LNCaP clone FGC (cell line): ENCODE measurements around the gene DGAT2.

ENCODE experiments used
- DNase-seq: peaks from one replicate; pipeline ENCODE4 v3.0.0-alpha.2; 2011; ENCODE audit warnings: low read depth
- H3K4me3 ChIP-seq: 2 replicates; pipeline ENCODE4 v1.5.1; 2011; ENCODE audit warnings: mild to moderate bottlenecking, low read depth, low read length, control low read depth
- TF ChIP-seq, protein P1 (sequence below): IDR thresholded peaks from 2 replicates; pipeline ENCODE4 v1.5.1; 2012; ENCODE audit warnings: mild to moderate bottlenecking; ENCODE audit not compliant: control insufficient read depth, insufficient read depth; ENCODE audit errors: extremely low read depth

The DGAT2 gene

DNA sequence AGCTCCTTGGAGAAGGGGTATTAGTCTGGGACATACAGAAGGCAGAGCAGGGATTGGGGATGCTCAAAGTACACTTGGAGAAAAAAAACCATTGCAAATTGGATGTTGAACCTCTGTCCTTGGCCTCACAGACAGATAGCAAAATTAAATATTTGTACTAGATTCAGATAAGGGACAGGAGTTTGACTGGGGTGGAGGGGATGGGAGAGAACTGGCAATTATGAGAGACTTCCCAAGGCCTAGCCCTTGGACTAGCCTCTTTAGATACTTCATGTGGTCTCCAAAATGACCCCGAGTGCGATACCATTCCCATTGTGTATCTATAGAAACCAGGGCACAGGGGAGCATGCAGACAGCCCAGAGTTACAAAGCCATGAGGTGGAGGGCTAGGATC, 15.5 kb downstream of the DGAT2 start:
- TF ChIP-seq, protein P1, sequence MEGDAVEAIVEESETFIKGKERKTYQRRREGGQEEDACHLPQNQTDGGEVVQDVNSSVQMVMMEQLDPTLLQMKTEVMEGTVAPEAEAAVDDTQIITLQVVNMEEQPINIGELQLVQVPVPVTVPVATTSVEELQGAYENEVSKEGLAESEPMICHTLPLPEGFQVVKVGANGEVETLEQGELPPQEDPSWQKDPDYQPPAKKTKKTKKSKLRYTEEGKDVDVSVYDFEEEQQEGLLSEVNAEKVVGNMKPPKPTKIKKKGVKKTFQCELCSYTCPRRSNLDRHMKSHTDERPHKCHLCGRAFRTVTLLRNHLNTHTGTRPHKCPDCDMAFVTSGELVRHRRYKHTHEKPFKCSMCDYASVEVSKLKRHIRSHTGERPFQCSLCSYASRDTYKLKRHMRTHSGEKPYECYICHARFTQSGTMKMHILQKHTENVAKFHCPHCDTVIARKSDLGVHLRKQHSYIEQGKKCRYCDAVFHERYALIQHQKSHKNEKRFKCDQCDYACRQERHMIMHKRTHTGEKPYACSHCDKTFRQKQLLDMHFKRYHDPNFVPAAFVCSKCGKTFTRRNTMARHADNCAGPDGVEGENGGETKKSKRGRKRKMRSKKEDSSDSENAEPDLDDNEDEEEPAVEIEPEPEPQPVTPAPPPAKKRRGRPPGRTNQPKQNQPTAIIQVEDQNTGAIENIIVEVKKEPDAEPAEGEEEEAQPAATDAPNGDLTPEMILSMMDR: no peak
- H3K4me3 ChIP-seq: no peak overlapping the region
- DNase-seq: no peak

DNA sequence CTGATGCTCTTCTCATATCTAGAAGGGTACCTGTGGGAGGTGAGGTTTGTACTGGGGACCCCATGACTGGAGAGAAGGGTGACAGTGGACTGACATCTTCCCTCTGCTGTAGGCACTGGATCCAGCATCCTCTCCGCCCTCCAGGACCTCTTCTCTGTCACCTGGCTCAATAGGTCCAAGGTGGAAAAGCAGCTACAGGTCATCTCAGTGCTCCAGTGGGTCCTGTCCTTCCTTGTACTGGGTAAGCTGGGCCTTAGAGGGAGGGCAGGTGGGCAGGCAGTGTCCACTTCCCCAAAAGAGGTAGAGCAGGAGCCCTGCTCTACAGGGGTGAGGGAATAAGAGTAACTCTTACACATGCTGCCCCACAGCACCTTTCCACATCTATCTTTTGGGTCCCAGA, 15.9 kb downstream of the DGAT2 start:
- TF ChIP-seq, protein P1: no peak
- no peak overlapping the region for H3K4me3 ChIP-seq
- no peak for DNase-seq

DNA sequence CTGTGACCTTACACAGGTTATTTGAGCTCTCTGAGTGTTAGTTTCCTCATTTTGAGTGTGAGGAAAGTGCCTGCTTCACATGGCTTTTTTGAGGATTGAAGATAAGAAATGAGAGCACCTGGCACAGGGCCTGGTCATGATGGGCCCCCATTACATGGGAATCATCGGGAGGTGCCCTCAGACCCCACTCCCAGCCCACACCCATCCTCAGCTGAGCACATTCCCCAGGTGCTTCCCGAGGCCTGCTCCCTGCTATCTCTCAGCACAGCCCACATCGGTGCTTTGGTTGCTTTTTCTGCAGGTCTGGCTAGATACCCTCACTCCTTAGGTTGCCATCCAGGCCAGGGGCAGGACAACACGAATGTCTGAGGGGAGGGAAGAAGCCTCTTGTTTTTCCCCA, 16.6 kb downstream of the DGAT2 start:
- H3K4me3 ChIP-seq: no peak overlapping the region
- TF ChIP-seq, protein P1: no peak
- no peak for DNase-seq

DNA sequence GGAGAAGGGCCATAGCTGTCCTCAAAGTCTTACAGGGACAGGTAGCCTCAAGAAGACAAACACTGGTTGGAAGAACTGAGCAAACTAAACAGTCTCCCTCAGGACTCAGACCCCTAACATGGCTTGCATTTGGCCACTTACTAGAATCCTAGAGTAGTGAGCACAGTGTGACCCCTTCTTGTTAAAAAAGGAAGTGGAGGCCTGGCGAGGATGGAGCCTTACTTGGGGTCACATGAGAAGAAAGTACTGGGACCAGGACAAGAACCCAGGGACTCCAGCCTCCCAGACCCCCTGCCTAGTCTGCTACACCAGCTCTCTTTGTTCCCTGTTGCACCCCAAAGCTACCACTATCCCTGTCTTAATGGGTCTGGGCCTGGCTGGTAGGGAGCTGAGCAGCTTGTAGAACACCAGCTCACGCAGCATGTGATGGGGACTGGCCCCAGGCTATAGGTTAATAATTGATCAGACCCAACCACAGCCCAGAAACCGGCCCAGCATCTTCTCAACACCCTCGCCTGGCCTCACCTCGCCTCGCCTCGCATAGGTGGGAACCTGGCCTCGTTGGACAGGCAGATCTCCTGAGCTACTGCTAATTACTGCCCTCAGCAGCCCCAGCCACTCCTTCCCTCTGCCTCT, 17.6 kb downstream of the DGAT2 start:
- DNase-seq: no peak
- TF ChIP-seq, protein P1: no peak
- no peak overlapping the region for H3K4me3 ChIP-seq

DNA sequence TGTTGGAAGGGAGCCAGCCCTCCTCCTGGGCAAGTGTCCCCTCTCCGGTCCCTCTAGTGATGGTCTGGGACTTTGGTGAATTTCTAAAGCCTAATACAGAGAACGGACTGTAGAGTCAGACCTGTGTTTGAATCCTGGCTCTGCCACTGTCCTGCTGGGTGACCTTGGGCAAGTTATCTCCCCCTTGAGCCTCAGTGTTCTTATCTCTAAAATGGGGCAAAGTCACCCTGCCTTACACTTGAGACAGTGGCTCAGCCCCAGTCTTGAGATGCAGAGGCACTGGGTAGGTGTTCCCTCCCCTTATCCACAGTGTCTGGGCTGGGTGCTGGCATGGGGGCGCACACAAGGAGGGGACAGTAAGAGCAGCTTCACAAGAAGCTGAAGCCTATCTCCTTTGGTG, 20.9 kb downstream of the DGAT2 start:
- TF ChIP-seq, protein P1: no peak
- H3K4me3 ChIP-seq: no peak overlapping the region
- DNase-seq: no peak

GRCh38 chr11:75790986-75791385, 22.4 kb downstream of the DGAT2 start:
- TF ChIP-seq, protein P1: no peak
- H3K4me3 ChIP-seq: no peak overlapping the region
- no peak for DNase-seq

DNA sequence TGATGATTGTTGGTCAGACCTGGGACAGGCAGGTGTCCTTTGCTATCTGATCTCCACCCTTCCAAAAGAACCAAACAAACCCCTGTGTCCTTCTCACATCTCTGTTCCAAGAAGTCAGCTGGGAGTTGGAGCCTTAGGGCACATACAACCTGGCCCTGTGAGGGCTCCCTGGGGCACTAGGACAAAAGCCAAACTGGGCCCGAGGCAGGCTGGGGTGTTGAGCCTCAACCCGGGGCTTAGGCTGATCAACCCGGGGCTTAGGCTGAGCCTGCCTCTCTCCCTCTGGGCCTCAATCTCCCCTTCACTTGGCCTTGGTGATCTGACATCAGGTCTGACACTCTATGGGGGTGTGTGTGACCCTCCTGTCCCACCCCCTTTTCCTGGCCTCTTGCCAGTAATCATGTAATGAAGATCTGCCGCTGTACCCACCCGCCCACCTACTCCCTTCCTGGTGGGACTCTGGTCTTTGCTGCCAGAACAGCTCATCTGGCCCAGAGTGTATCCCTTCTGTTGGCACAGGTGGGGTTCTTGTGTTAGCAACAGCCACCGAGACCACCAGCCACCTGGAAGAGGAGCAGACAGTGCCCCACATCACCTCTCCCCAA, 23.7 kb downstream of the DGAT2 start:
- TF ChIP-seq, protein P1: no peak
- H3K4me3 ChIP-seq: no peak overlapping the region
- no peak for DNase-seq
